ENCODE measurements around the gene NAP1L5.

The NAP1L5 gene

DNA sequence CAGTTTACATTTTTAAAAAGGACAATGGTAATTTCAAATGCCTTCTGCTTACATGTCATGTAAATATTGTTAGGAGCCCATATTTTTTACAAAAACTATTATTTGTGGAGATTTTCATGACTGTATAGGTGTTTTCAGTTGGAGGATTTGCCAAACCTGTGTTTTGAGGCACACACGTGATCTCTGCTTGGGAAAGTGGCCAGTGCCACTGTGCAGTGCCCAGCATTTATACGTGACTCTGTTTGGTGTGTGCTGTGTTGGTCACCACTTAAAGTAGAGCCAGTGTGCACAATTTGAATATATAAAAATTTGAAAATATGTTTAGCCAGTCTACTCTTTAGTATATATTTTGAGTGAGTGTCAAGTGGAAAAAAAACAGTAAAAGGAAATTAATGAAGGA lies 26.8 kb upstream of the NAP1L5 start:
- DNase-seq = no peak
- H3K4me3 ChIP-seq (ENCODE audit: insufficient read depth, low read depth, low read length, poor library complexity, severe bottlenecking) = no peak overlapping the region
- no peaks in the 10 kb centered on the region for H3K9me3 ChIP-seq (ENCODE audit: control insufficient read depth, low read length)
- H3K27me3 ChIP-seq (replicated peaks; ENCODE audit: control insufficient read depth, insufficient read depth, low read length, poor library complexity, severe bottlenecking) = no peaks in the 10 kb centered on the region
- H3K27ac ChIP-seq (ENCODE audit: insufficient read depth, low read length, poor library complexity, severe bottlenecking) = no peak overlapping the region
- H3K36me3 ChIP-seq (ENCODE audit: control insufficient read depth, insufficient read depth, low read length) = peaks cover 65% of the 10 kb centered on the region
- H3K4me1 ChIP-seq (ENCODE audit: control insufficient read depth, insufficient read depth, low read length, poor library complexity, severe bottlenecking) = no peaks in the 10 kb centered on the region

DNA sequence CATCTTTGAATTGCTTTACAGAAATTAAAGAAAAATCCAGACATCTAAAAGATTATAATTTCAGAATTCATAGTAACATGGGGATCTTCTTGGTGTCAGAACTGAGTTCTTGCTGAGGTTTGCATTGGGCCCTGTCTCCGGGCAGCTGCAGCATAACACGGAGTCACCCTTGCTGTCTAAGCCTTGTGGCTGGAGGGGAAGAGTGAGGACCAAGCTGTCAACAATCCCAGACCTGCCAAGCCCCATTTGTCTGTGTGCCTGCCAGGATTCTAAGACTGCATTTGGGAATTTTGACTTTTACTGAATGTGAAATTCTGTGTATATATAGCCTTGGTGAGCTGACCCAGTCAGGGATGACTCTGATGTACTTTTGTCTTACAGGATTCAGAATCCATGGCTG lies 25.2 kb upstream of the NAP1L5 start:
- peaks cover 60% of the 10 kb centered on the region for H3K36me3 ChIP-seq (ENCODE audit: control insufficient read depth, insufficient read depth, low read length)
- no peak overlapping the region for H3K27ac ChIP-seq (ENCODE audit: insufficient read depth, low read length, poor library complexity, severe bottlenecking)
- no peaks in the 10 kb centered on the region for H3K27me3 ChIP-seq (replicated peaks; ENCODE audit: control insufficient read depth, insufficient read depth, low read length, poor library complexity, severe bottlenecking)
- DNase-seq = no peak
- H3K4me1 ChIP-seq (ENCODE audit: control insufficient read depth, insufficient read depth, low read length, poor library complexity, severe bottlenecking) = no peaks in the 10 kb centered on the region
- H3K9me3 ChIP-seq (ENCODE audit: control insufficient read depth, low read length) = no peaks in the 10 kb centered on the region
- no peak overlapping the region for H3K4me3 ChIP-seq (ENCODE audit: insufficient read depth, low read depth, low read length, poor library complexity, severe bottlenecking)

DNA sequence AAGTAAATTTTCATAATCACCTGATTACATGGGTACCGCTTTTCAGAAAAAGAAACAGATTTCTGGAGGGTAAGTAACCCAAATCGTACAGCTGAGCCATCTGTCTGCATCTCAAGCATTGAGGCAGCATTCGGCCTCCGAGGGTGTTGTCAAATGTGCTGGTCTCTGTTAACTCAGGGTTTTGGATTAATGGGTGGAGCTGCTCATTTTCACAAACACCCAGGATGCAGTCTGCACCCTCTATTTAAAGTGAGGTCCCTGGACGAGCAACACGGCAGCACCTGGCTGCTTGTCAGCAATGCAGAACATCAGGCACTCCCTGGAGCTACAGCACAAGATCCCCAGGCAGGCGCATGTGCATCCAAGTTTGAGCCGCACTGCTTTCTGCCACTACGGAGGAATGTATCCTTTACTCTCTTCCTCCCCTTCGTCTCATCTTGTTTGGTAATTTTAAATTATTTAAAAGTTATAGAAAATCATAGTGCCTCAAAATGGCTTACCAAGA lies 24.7 kb upstream of the NAP1L5 start:
- H3K4me1 ChIP-seq (ENCODE audit: control insufficient read depth, insufficient read depth, low read length, poor library complexity, severe bottlenecking) = no peaks in the 10 kb centered on the region
- H3K9me3 ChIP-seq (ENCODE audit: control insufficient read depth, low read length) = no peaks in the 10 kb centered on the region
- no peak overlapping the region for H3K27ac ChIP-seq (ENCODE audit: insufficient read depth, low read length, poor library complexity, severe bottlenecking)
- H3K27me3 ChIP-seq (replicated peaks; ENCODE audit: control insufficient read depth, insufficient read depth, low read length, poor library complexity, severe bottlenecking) = no peaks in the 10 kb centered on the region
- H3K4me3 ChIP-seq (ENCODE audit: insufficient read depth, low read depth, low read length, poor library complexity, severe bottlenecking) = no peak overlapping the region
- no peak for DNase-seq
- peaks cover 65% of the 10 kb centered on the region for H3K36me3 ChIP-seq (ENCODE audit: control insufficient read depth, insufficient read depth, low read length)

DNA sequence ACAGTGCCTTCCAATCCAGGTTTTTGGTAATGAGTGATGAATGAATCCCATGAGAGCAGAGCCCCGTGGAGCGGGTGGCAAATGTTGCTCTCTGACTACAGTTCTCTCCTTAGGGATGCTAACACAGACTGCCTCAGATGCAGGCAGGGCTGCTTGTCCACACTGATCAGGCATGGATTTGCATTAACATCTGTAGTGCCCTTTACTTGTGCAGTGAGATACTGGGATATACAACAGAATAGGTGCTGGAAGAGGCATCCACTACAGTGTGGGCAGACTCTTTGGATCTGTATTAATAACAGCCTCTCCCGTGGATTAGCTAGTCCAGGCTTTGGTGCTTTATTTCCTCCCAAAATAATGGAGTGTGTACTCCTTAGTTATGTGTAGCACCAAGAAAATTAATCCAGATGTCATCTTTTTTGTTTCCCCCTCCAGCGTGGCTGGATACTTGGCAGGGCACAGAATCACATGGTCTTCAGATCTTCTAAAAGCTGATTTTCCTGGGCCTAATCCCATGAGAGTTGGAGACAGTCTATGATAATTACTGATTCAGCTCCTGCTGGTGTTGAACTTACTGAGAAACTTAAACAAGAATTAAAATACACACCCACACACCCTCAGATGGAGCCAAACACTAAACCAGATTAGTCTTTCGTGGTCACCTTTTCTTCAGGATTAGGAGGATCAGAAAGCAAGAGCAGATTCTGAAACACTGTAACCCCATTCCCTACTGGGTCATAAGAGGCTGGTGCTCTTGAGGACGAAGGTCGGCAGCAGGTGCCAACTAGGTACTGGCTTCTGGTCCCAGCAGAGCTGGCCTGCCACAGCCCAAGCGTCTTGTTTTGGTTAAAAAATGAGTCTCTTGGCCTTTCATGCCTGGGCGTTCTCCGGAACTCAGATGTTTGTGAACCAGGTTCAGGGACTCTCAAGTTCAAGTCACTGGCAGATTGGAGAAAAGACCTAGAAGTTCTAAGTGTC lies 23.1 kb upstream of the NAP1L5 start:
- peaks cover 72% of the 10 kb centered on the region for H3K36me3 ChIP-seq (ENCODE audit: control insufficient read depth, insufficient read depth, low read length)
- no peaks in the 10 kb centered on the region for H3K27me3 ChIP-seq (replicated peaks; ENCODE audit: control insufficient read depth, insufficient read depth, low read length, poor library complexity, severe bottlenecking)
- no peak overlapping the region for H3K27ac ChIP-seq (ENCODE audit: insufficient read depth, low read length, poor library complexity, severe bottlenecking)
- no peak for DNase-seq
- peaks cover 2% of the 10 kb centered on the region for H3K9me3 ChIP-seq (ENCODE audit: control insufficient read depth, low read length)
- H3K4me1 ChIP-seq (ENCODE audit: control insufficient read depth, insufficient read depth, low read length, poor library complexity, severe bottlenecking) = no peaks in the 10 kb centered on the region
- no peak overlapping the region for H3K4me3 ChIP-seq (ENCODE audit: insufficient read depth, low read depth, low read length, poor library complexity, severe bottlenecking)

DNA sequence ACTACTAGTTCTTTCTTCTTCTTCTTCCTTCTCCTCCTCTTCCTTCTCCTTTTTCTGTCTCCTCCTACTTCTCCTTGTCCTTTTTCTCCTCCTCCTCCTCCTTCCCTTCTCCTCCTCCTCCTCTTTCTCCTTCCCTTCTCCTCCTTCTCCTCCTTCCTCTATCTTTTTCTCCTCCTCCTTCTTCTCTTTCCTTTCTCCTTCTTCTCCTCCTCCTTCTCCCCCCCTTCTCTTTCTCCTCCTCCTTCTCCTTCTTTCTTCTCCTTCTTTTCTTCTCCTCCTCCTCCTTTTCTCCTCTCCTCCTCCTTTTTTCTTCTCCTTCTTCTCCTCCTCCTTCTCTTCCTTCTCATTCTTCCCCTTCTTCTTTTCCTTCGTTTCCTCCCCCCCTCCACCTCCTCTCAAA lies 21.8 kb upstream of the NAP1L5 start:
- no peak overlapping the region for H3K27ac ChIP-seq (ENCODE audit: insufficient read depth, low read length, poor library complexity, severe bottlenecking)
- H3K27me3 ChIP-seq (replicated peaks; ENCODE audit: control insufficient read depth, insufficient read depth, low read length, poor library complexity, severe bottlenecking) = no peaks in the 10 kb centered on the region
- H3K4me3 ChIP-seq (ENCODE audit: insufficient read depth, low read depth, low read length, poor library complexity, severe bottlenecking) = no peak overlapping the region
- no peaks in the 10 kb centered on the region for H3K4me1 ChIP-seq (ENCODE audit: control insufficient read depth, insufficient read depth, low read length, poor library complexity, severe bottlenecking)
- H3K9me3 ChIP-seq (ENCODE audit: control insufficient read depth, low read length) = peaks cover 2% of the 10 kb centered on the region
- DNase-seq = no peak
- H3K36me3 ChIP-seq (ENCODE audit: control insufficient read depth, insufficient read depth, low read length) = peaks cover 62% of the 10 kb centered on the region

DNA sequence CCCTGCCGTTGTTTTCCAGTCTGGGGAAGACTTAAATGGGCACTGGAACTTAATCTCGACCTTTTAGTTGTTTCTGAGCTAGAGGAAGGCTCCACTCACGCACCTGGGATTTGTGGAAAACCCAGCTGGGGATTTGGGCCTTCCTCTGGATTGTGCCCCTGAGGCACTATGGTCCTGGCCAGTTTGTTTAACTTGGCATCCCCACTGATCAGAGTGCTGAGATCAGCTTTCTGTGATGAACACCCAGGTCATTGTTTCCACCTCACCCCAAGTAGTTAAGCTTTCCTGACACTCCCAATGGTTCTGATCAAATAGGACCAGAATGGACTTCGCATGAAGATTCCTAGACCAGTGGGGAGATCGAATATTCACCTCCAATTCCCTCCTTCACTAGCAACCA lies 20.5 kb upstream of the NAP1L5 start:
- no peak overlapping the region for H3K4me3 ChIP-seq (ENCODE audit: insufficient read depth, low read depth, low read length, poor library complexity, severe bottlenecking)
- no peaks in the 10 kb centered on the region for H3K4me1 ChIP-seq (ENCODE audit: control insufficient read depth, insufficient read depth, low read length, poor library complexity, severe bottlenecking)
- H3K36me3 ChIP-seq (ENCODE audit: control insufficient read depth, insufficient read depth, low read length) = peaks cover 53% of the 10 kb centered on the region
- no peak for DNase-seq
- peaks cover 2% of the 10 kb centered on the region for H3K9me3 ChIP-seq (ENCODE audit: control insufficient read depth, low read length)
- no peak overlapping the region for H3K27ac ChIP-seq (ENCODE audit: insufficient read depth, low read length, poor library complexity, severe bottlenecking)
- no peaks in the 10 kb centered on the region for H3K27me3 ChIP-seq (replicated peaks; ENCODE audit: control insufficient read depth, insufficient read depth, low read length, poor library complexity, severe bottlenecking)

DNA sequence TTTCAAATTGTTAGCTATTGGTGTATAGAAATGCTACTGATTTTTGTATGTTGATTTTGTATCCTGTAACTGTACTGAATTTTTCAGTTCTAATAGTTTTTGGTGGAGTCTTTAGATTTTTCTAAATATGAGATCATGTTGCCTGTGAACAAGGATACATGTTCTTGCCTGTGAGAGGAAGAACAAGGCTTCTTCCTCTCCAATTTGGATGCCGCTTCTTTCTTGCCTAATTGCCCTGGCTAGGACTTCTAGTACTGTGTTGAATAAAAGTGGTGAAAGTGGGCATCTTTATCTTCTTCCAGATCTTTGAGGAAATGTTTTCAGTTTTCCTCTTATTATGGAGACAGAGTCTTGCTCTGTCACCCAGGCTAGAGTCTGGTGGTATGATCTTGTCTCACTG lies 16.2 kb upstream of the NAP1L5 start:
- Histone ChIP-seq H3K9me3 (ENCODE audit: control insufficient read depth, low read length) (peaks cover 2% of the 10 kb centered on the region), H3K4me1 (ENCODE audit: control insufficient read depth, insufficient read depth, low read length, poor library complexity, severe bottlenecking) (no peaks in the 10 kb centered on the region), H3K27ac (ENCODE audit: insufficient read depth, low read length, poor library complexity, severe bottlenecking) (no peak overlapping the region), H3K27me3 (replicated peaks; ENCODE audit: control insufficient read depth, insufficient read depth, low read length, poor library complexity, severe bottlenecking) (no peaks in the 10 kb centered on the region), H3K4me3 (ENCODE audit: insufficient read depth, low read depth, low read length, poor library complexity, severe bottlenecking) (no peak overlapping the region), H3K36me3 (ENCODE audit: control insufficient read depth, insufficient read depth, low read length) (peaks cover 54% of the 10 kb centered on the region)
- no peak for DNase-seq

DNA sequence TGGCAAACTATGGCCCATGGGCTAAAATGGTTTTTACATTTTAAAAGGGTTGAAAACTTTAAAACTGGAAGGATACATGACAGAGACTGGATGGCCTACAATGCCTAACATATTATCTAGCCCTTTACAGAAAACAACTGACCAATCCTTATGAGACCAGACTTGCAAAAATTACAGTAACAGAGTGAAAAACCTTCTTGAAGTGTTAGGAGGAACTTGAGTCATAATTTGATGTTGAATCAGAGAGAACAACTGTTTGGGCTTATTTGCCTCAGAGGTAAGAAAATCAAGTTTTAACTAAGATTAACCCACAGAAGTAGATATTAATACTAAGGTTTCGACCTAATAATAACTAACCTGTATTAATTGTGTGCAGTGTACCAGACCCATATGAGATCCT lies 12.4 kb upstream of the NAP1L5 start:
- Histone ChIP-seq H3K4me3 (ENCODE audit: insufficient read depth, low read depth, low read length, poor library complexity, severe bottlenecking) (no peak overlapping the region), H3K27me3 (replicated peaks; ENCODE audit: control insufficient read depth, insufficient read depth, low read length, poor library complexity, severe bottlenecking) (no peaks in the 10 kb centered on the region), H3K36me3 (ENCODE audit: control insufficient read depth, insufficient read depth, low read length) (peaks cover 53% of the 10 kb centered on the region), H3K4me1 (ENCODE audit: control insufficient read depth, insufficient read depth, low read length, poor library complexity, severe bottlenecking) (no peaks in the 10 kb centered on the region), H3K9me3 (ENCODE audit: control insufficient read depth, low read length) (no peaks in the 10 kb centered on the region), H3K27ac (ENCODE audit: insufficient read depth, low read length, poor library complexity, severe bottlenecking) (no peak overlapping the region)
- DNase-seq = no peak

DNA sequence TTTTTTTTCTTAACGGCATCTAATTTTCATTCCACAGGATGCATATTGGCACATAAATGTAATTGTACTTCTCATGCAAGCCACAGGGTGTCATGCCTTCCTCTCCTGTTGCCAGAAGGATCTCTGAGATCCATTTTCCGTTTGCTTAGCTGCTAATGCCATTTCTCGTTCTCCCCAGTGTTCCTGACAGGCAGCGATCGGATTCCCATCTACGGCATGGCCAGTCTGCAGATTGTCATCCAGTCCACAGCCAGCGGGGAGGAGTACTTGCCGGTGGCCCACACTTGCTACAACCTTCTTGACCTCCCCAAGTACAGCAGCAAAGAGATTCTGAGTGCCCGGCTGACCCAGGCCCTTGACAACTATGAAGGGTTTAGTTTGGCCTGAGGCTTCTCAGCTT lies 8.9 kb upstream of the NAP1L5 start:
- H3K36me3 ChIP-seq (ENCODE audit: control insufficient read depth, insufficient read depth, low read length) = peaks cover 64% of the 10 kb centered on the region
- H3K27me3 ChIP-seq (replicated peaks; ENCODE audit: control insufficient read depth, insufficient read depth, low read length, poor library complexity, severe bottlenecking) = no peaks in the 10 kb centered on the region
- H3K9me3 ChIP-seq (ENCODE audit: control insufficient read depth, low read length) = no peaks in the 10 kb centered on the region
- H3K27ac ChIP-seq (ENCODE audit: insufficient read depth, low read length, poor library complexity, severe bottlenecking) = no peak overlapping the region
- no peak for DNase-seq
- no peaks in the 10 kb centered on the region for H3K4me1 ChIP-seq (ENCODE audit: control insufficient read depth, insufficient read depth, low read length, poor library complexity, severe bottlenecking)
- no peak overlapping the region for H3K4me3 ChIP-seq (ENCODE audit: insufficient read depth, low read depth, low read length, poor library complexity, severe bottlenecking)

DNA sequence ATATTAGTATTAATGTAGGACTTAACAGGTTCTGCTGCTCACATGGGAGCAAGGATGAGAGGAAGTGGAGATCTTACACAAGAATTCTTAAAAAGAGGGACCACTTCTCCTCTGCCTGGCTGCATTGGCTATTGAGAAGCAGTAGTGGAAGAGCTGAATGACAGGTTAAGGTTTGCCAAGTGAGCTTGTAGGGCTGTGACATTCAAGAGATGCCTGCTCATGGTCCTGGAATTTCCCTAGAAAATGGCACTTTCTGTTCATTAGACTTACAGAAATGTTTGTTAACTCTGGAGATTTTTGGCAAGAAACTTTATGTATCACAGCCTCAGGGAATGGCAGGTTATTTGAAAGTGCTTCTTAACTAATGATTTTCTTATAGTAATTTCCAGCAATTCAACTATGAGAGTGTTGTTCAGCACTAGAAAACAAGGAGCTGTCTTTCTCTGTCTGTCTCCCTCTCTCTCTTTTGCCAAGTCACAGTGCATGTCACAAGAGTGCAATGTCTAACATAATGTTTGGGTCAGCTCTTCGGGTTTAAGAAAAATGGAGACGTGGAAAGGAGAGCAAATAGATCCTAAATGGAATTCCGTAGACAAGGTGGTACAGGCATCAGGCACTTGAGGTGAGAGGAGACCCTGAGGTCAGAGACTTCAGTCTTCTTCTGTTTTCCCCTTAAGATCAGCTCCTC lies 8.3 kb upstream of the NAP1L5 start:
- H3K36me3 ChIP-seq (ENCODE audit: control insufficient read depth, insufficient read depth, low read length) = peaks cover 62% of the 10 kb centered on the region
- H3K4me1 ChIP-seq (ENCODE audit: control insufficient read depth, insufficient read depth, low read length, poor library complexity, severe bottlenecking) = no peaks in the 10 kb centered on the region
- no peak for DNase-seq
- H3K9me3 ChIP-seq (ENCODE audit: control insufficient read depth, low read length) = no peaks in the 10 kb centered on the region
- no peak overlapping the region for H3K27ac ChIP-seq (ENCODE audit: insufficient read depth, low read length, poor library complexity, severe bottlenecking)
- H3K27me3 ChIP-seq (replicated peaks; ENCODE audit: control insufficient read depth, insufficient read depth, low read length, poor library complexity, severe bottlenecking) = no peaks in the 10 kb centered on the region
- no peak overlapping the region for H3K4me3 ChIP-seq (ENCODE audit: insufficient read depth, low read depth, low read length, poor library complexity, severe bottlenecking)
